Right atrium auricular region (tissue), 2 donors: ENCODE data around the gene ANKRD6. TPM values are rescaled to one million over a fixed set of nuclear protein-coding genes. Genes with fewer than 3 reads are reported as not detected.

Source experiments
- DNase-seq: peaks from one replicate; pipeline ENCODE4 v3.0.0-alpha.2; 2019; ENCODE audit warnings: low spot score
- H3K27ac ChIP-seq, 2 donors: fragments of 200-600 bp; sonication (generic); 1 replicate in 1 of 2; 2 replicates in 1 of 2; pipeline ENCODE4 v1.5.1; 2016 to 2019
- H3K27me3 ChIP-seq, 2 donors: fragments of 200-600 bp; sonication (generic); one replicate each; pipeline versions ENCODE4 v1.5.1 to v1.6.0; 2017 to 2019
- H3K36me3 ChIP-seq: fragments of 200-600 bp; sonication (generic); one replicate; pipeline ENCODE4 v1.5.1; 2016
- H3K4me1 ChIP-seq, 2 donors: fragments of 200-600 bp; sonication (generic); one replicate each; pipeline versions ENCODE4 v1.5.1 to v1.6.0; 2017 to 2019
- H3K4me3 ChIP-seq, 2 donors: fragments of 200-600 bp; sonication (generic); 1 replicate in 1 of 2; 2 replicates in 1 of 2; pipeline ENCODE4 v1.5.1; 2017 to 2019; ENCODE audit warnings: mild to moderate bottlenecking in 1 of 2, moderate library complexity in 1 of 2
- H3K9me3 ChIP-seq, 2 donors: fragments of 200-600 bp; sonication (generic); one replicate each; pipeline ENCODE4 v1.5.1; 2019
- CTCF ChIP-seq, 2 donors: fragments of 200-600 bp; sonication (generic); IDR thresholded peaks; one replicate each; pipeline ENCODE4 v1.5.1; 2019; ENCODE audit warnings: antibody characterized with exemption in 2 of 2
- total RNA-seq, 2 donors: library from RNA; depleted of rRNA; stranded (reverse); fragments of >200 nt; gene quantifications; one replicate each; pipeline ENCODE4 v1.1.0, GENCODE V29; 2016

Gene ANKRD6
- total RNA-seq, 2 donors from 2014 or later = 9.2 to 12.3 TPM

- H3K9me3 ChIP-seq = no peaks in the 10 kb centered on the region
- DNase-seq = no peak
- H3K4me3 ChIP-seq = no peak overlapping the region
- no peaks in the 10 kb centered on the region for H3K36me3 ChIP-seq
- H3K27ac ChIP-seq = no peak overlapping the region
- H3K4me1 ChIP-seq = no peaks in the 10 kb centered on the region
- no peaks in the 10 kb centered on the region for H3K27me3 ChIP-seq
- TF ChIP-seq CTCF (IDR thresholded peaks at IDR 0.05) = no peak
Observed at GRCh38 chr6:89492025-89492640, 59.2 kb downstream of the ANKRD6 start.

- no peak overlapping the region for H3K27ac ChIP-seq
- no peaks in the 10 kb centered on the region for H3K36me3 ChIP-seq
- no peak overlapping the region for H3K4me3 ChIP-seq
- H3K27me3 ChIP-seq = no peaks in the 10 kb centered on the region
- no peaks in the 10 kb centered on the region for H3K9me3 ChIP-seq
- no peaks in the 10 kb centered on the region for H3K4me1 ChIP-seq
- DNase-seq = no peak
- no peak for TF ChIP-seq CTCF (IDR thresholded peaks at IDR 0.05)
Observed at GRCh38 chr6:89494131-89494793, 61.3 kb downstream of the ANKRD6 start.

- Histone ChIP-seq H3K36me3 (no peaks in the 10 kb centered on the region), H3K27ac (no peak overlapping the region), H3K27me3 (no peaks in the 10 kb centered on the region), H3K4me3 (no peak overlapping the region), H3K4me1 (no peaks in the 10 kb centered on the region), H3K9me3 (no peaks in the 10 kb centered on the region)
- TF ChIP-seq CTCF (IDR thresholded peaks at IDR 0.05) = no peak
- DNase-seq = no peak
Observed at GRCh38 chr6:89495961-89496535, 63.1 kb downstream of the ANKRD6 start.

GRCh38 chr6:89500611-89501010, 67.7 kb downstream of the ANKRD6 start:
- H3K27me3 ChIP-seq = no peaks in the 10 kb centered on the region
- H3K4me3 ChIP-seq = no peak overlapping the region
- H3K27ac ChIP-seq = no peak overlapping the region
- H3K9me3 ChIP-seq = no peaks in the 10 kb centered on the region
- no peak for DNase-seq
- H3K36me3 ChIP-seq = no peaks in the 10 kb centered on the region
- TF ChIP-seq CTCF (IDR thresholded peaks at IDR 0.05) = no peak
- no peaks in the 10 kb centered on the region for H3K4me1 ChIP-seq

GRCh38 chr6:89501222-89501621, 68.3 kb downstream of the ANKRD6 start:
- no peak for DNase-seq
- no peak overlapping the region for H3K4me3 ChIP-seq
- no peaks in the 10 kb centered on the region for H3K36me3 ChIP-seq
- no peak overlapping the region for H3K27ac ChIP-seq
- H3K9me3 ChIP-seq = no peaks in the 10 kb centered on the region
- H3K27me3 ChIP-seq = no peaks in the 10 kb centered on the region
- H3K4me1 ChIP-seq = no peaks in the 10 kb centered on the region
- no peak for TF ChIP-seq CTCF (IDR thresholded peaks at IDR 0.05)
